Measurements from ENCODE around the gene ATP2B2. TPM values are rescaled to one million over a fixed set of nuclear protein-coding genes. Genes with fewer than 3 reads are reported as not detected.

The ATP2B2 gene
- total and polyA plus RNA-seq, 2 experiments from 2014 or later: 0.42 to 0.63 TPM

GRCh38 chr3:10395196-10395595 is 110.2 kb downstream of the ATP2B2 start:
- H3K4me3 Mint-ChIP-seq: peak overlapping the region; percentile 46; the same call in 1 of the 3 replicates
- DNase-seq (ENCODE audit: low spot score): peak; percentile 45
- no peak overlapping the region for H3K27ac Mint-ChIP-seq
- H3F3A ChIP-seq (replicated peaks; ENCODE audit: low read depth): no peaks in the 10 kb centered on the region
- peak; percentile 65 for ATAC-seq
- peaks cover 12% of the 10 kb centered on the region for H3K27me3 Mint-ChIP-seq (ENCODE audit: insufficient read depth, low read depth, poor library complexity)
- no peaks in the 10 kb centered on the region for H4K20me1 ChIP-seq (replicated peaks; ENCODE audit: insufficient read depth)
- no peaks in the 10 kb centered on the region for H3K9me2 ChIP-seq (ENCODE audit: insufficient read depth)
- peaks cover 39% of the 10 kb centered on the region for H3K4me1 Mint-ChIP-seq
- peak overlapping the region; percentile 11 for H3K4me2 ChIP-seq
- no peaks in the 10 kb centered on the region; the same call in 2 of the 3 replicates for H3K36me3 Mint-ChIP-seq (ENCODE audit: low read depth)
- H3K36me3 ChIP-seq (ENCODE audit: insufficient read depth): no peaks in the 10 kb centered on the region
- H3K79me2 ChIP-seq (replicated peaks; ENCODE audit: insufficient read depth): no peaks in the 10 kb centered on the region
- H3K4me1 ChIP-seq (ENCODE audit: insufficient read depth): peaks cover 20% of the 10 kb centered on the region; the same call in 1 of the 2 replicates
- H2AFZ ChIP-seq: no peak overlapping the region
- H3K27me3 ChIP-seq (ENCODE audit: insufficient read depth): no peaks in the 10 kb centered on the region
- no peak for TF ChIP-seq REST (IDR thresholded peaks at IDR 0.05; ENCODE audit: unreplicated experiment)
- no peak for TF ChIP-seq ZNF331 (CRISPR knock-in tag; IDR thresholded peaks at IDR 0.05; ENCODE audit: low read depth)
- peak; percentile 99 for TF ChIP-seq ZNF462 (CRISPR knock-in tag; IDR thresholded peaks at IDR 0.05)
- TF ChIP-seq CREB1 (CRISPR knock-in tag; IDR thresholded peaks at IDR 0.05; ENCODE audit: low read depth): peak; percentile 32; the same call in 1 of the 2 replicates
- peak; percentile 63 for TF ChIP-seq NANOG (IDR thresholded peaks at IDR 0.05; ENCODE audit: borderline replicate concordance)
- TF ChIP-seq EZH2phosphoT487 (IDR thresholded peaks at IDR 0.05; ENCODE audit: unreplicated experiment): no peak
- H3K4me3 ChIP-seq: no peak overlapping the region
- H3K9me3 Mint-ChIP-seq: no peaks in the 10 kb centered on the region
- no peak overlapping the region for H3K27ac ChIP-seq (ENCODE audit: low read depth)

Data from GM23338 (cell line).